Measurements from ENCODE around the gene ACHE. TPM values are rescaled to one million over a fixed set of nuclear protein-coding genes. Genes with fewer than 3 reads are reported as not detected.

Gene ACHE
- total RNA-seq, 1 experiment from 2014 or later = 10.4 TPM

DNA sequence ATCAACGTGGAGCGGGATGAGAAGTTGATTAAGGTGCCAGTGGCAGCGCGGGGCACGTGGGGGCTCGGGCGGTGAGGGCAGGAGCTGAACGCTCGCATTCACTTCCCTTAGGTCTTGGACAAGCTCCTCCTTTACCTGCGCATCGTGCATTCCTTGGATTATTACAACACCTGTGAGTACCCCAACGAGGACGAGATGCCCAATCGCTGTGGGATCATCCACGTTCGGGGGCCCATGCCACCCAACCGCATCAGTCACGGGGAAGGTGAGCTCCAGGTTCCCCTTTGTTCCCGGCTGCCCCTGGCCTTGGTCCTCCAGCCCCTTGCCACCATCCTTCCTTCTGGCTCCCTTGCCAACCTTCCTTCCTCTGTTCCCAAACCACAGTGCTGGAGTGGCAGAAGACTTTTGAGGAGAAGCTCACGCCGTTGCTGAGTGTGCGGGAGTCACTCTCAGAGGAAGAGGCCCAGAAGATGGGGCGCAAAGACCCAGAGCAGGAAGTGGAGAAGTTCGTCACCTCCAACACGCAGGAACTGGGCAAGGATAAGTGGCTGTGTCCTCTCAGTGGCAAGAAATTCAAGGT, 8.7 kb downstream of the ACHE start:
- H3K36me3 ChIP-seq (ENCODE audit: control insufficient read depth, insufficient read depth, low read length) = peaks cover 19% of the 10 kb centered on the region
- ChIA-PET POLR2A (interaction anchor here (1.1 kb wide), 1 partner anchor 12 kb away, joined by 4 read pairs; the partner anchor contains the start of gene SRRT), CTCF (no interaction called here)
- ATAC-seq (no peak), DNase-seq (ENCODE audit: low read depth, low spot score) (no peak)
- H3K4me1 ChIP-seq (ENCODE audit: control insufficient read depth, insufficient read depth, low read length) = peaks cover 31% of the 10 kb centered on the region
- no peak overlapping the region for H3K4me3 ChIP-seq (ENCODE audit: low read depth in 2 of 2, low read length in 2 of 2)
- TF ChIP-seq SIN3A (IDR thresholded peaks at IDR 0.05; ENCODE audit: borderline replicate concordance, insufficient read depth, low read depth, low read length) (no peak), POLR2AphosphoS5 (IDR thresholded peaks at IDR 0.05; ENCODE audit: low read depth, low read length) (no peak), TCF7L2 (IDR thresholded peaks at IDR 0.05; ENCODE audit: low read depth, low read length) (no peak)
- TF ChIP-seq, protein P1, sequence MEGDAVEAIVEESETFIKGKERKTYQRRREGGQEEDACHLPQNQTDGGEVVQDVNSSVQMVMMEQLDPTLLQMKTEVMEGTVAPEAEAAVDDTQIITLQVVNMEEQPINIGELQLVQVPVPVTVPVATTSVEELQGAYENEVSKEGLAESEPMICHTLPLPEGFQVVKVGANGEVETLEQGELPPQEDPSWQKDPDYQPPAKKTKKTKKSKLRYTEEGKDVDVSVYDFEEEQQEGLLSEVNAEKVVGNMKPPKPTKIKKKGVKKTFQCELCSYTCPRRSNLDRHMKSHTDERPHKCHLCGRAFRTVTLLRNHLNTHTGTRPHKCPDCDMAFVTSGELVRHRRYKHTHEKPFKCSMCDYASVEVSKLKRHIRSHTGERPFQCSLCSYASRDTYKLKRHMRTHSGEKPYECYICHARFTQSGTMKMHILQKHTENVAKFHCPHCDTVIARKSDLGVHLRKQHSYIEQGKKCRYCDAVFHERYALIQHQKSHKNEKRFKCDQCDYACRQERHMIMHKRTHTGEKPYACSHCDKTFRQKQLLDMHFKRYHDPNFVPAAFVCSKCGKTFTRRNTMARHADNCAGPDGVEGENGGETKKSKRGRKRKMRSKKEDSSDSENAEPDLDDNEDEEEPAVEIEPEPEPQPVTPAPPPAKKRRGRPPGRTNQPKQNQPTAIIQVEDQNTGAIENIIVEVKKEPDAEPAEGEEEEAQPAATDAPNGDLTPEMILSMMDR (IDR thresholded peaks at IDR 0.05) = no peak
- TF ChIP-seq, protein P2, sequence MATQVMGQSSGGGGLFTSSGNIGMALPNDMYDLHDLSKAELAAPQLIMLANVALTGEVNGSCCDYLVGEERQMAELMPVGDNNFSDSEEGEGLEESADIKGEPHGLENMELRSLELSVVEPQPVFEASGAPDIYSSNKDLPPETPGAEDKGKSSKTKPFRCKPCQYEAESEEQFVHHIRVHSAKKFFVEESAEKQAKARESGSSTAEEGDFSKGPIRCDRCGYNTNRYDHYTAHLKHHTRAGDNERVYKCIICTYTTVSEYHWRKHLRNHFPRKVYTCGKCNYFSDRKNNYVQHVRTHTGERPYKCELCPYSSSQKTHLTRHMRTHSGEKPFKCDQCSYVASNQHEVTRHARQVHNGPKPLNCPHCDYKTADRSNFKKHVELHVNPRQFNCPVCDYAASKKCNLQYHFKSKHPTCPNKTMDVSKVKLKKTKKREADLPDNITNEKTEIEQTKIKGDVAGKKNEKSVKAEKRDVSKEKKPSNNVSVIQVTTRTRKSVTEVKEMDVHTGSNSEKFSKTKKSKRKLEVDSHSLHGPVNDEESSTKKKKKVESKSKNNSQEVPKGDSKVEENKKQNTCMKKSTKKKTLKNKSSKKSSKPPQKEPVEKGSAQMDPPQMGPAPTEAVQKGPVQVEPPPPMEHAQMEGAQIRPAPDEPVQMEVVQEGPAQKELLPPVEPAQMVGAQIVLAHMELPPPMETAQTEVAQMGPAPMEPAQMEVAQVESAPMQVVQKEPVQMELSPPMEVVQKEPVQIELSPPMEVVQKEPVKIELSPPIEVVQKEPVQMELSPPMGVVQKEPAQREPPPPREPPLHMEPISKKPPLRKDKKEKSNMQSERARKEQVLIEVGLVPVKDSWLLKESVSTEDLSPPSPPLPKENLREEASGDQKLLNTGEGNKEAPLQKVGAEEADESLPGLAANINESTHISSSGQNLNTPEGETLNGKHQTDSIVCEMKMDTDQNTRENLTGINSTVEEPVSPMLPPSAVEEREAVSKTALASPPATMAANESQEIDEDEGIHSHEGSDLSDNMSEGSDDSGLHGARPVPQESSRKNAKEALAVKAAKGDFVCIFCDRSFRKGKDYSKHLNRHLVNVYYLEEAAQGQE (IDR thresholded peaks at IDR 0.05; ENCODE audit: insufficient read depth in 1 of 2, low read depth in 2 of 2, low read length in 1 of 2) = no peak
- intact Hi-C loops (cut with micrococcal nuclease; ENCODE audit: unreplicated experiment) = no loop called here
- in situ Hi-C loops (cut with HindIII; ENCODE audit: low pct_unique_long_range_greater_than_20kb, low sequenced_read_pairs) = no loop called here
- H3K27me3 ChIP-seq (ENCODE audit: control insufficient read depth, insufficient read depth, low read length) = no peaks in the 10 kb centered on the region
- H3K9me3 ChIP-seq (ENCODE audit: control insufficient read depth, insufficient read depth, low read depth, low read length) = no peaks in the 10 kb centered on the region
- no TSS peak for BruUV-seq (replicated peaks)
- peak overlapping the region; percentile 89 for H3K27ac ChIP-seq (ENCODE audit: low read length)

DNA sequence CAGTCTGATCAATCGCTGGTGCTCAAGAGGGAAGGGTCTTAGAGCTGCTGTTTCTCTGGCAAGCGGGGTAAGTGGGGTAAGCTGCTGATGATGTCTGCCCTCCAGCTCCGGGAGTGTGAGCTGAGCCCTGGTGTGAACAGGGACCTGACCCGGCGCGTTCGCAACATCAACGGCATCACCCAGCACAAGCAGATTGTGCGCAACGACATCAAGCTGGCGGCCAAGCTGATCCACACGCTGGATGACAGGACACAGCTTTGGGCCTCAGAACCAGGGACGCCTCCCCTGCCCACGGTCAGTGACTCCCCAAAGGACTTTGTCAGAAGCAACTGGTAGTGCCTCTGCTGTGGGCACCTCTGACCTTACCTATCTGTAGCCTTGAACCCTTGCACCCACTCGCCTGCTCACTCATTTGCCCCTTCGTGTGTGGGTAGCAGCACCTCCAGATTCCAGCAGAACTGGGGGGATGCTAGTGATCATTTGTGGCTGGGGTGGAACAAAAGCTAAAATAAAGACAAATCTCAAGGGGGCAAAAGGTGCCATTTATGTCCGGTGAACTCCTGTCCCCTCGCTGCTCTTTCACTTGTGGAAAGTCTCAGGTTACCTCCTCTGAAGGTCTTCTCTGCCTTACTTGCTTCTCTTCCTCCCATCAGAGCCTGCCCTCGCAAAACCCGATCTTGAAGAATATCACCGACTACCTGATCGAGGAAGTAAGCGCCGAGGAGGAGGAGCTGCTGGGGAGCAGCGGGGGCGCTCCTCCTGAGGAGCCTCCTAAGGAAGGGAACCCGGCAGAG, 9.3 kb downstream of the ACHE start:
- intact Hi-C loops (cut with micrococcal nuclease; ENCODE audit: unreplicated experiment) = no loop called here
- no peak for DNase-seq (ENCODE audit: low read depth, low spot score)
- no TSS peak for BruUV-seq (replicated peaks)
- in situ Hi-C loops (cut with HindIII; ENCODE audit: low pct_unique_long_range_greater_than_20kb, low sequenced_read_pairs) = no loop called here
- H3K27me3 ChIP-seq (ENCODE audit: control insufficient read depth, insufficient read depth, low read length) = no peaks in the 10 kb centered on the region
- TF ChIP-seq SIN3A (IDR thresholded peaks at IDR 0.05; ENCODE audit: borderline replicate concordance, insufficient read depth, low read depth, low read length) = no peak
- TF ChIP-seq TCF7L2 (IDR thresholded peaks at IDR 0.05; ENCODE audit: low read depth, low read length) = no peak
- TF ChIP-seq, protein P2 (IDR thresholded peaks at IDR 0.05; ENCODE audit: insufficient read depth in 1 of 2, low read depth in 2 of 2, low read length in 1 of 2) = no peak
- TF ChIP-seq POLR2AphosphoS5 (IDR thresholded peaks at IDR 0.05; ENCODE audit: low read depth, low read length) = no peak
- TF ChIP-seq, protein P1 (IDR thresholded peaks at IDR 0.05) = no peak
- no peaks in the 10 kb centered on the region for H3K9me3 ChIP-seq (ENCODE audit: control insufficient read depth, insufficient read depth, low read depth, low read length)
- peaks cover 26% of the 10 kb centered on the region for H3K4me1 ChIP-seq (ENCODE audit: control insufficient read depth, insufficient read depth, low read length)
- ChIA-PET CTCF (no interaction called here), POLR2A (interaction anchor here (1.1 kb wide), 1 partner anchor 11 kb away, joined by 4 read pairs; the partner anchor contains the start of gene SRRT)
- no peak for ATAC-seq
- H3K4me3 ChIP-seq (ENCODE audit: low read depth in 2 of 2, low read length in 2 of 2) = no peak overlapping the region
- peaks cover 19% of the 10 kb centered on the region for H3K36me3 ChIP-seq (ENCODE audit: control insufficient read depth, insufficient read depth, low read length)
- no peak overlapping the region for H3K27ac ChIP-seq (ENCODE audit: low read length)
